Stimulated activated CD8-positive, alpha-beta memory T cell treated with anti-CD3 and anti-CD28 coated beads, Interleukin-12 subunit alpha, Interleukin-12 subunit beta, amount 100 ng/mL, for 24 hours (primary cell): Measurements from ENCODE around the gene HIGD1B.

Source experiments
- DNase-seq: peaks from one replicate; pipeline ENCODE4 v3.0.0-alpha.2; 2020; ENCODE audit errors: extremely low read depth

Gene HIGD1B

GRCh38 chr17:44837196-44837595 is 10.5 kb upstream of the HIGD1B start:
- DNase-seq = no peak

GRCh38 chr17:44840274-44840673 is 7.4 kb upstream of the HIGD1B start:
- DNase-seq = no peak

- no peak for DNase-seq
Observed at GRCh38 chr17:44840936-44841335, 6.7 kb upstream of the HIGD1B start.

GRCh38 chr17:44842748-44843147 is 4.9 kb upstream of the HIGD1B start:
- DNase-seq = no peak

- DNase-seq = no peak
Observed at GRCh38 chr17:44844390-44844830, 3.3 kb upstream of the HIGD1B start.

- DNase-seq = no peak
Observed at GRCh38 chr17:44846206-44846605, 1.5 kb upstream of the HIGD1B start.

GRCh38 chr17:44848257-44848795 is 643 bp downstream of the HIGD1B start:
- no peak for DNase-seq

GRCh38 chr17:44848961-44849489 is 1.3 kb downstream of the HIGD1B start:
- DNase-seq = no peak

GRCh38 chr17:44850025-44850424 is 2.3 kb downstream of the HIGD1B start:
- DNase-seq = no peak

GRCh38 chr17:44850612-44851011 is 2.9 kb downstream of the HIGD1B start:
- no peak for DNase-seq

- DNase-seq = no peak
Observed at GRCh38 chr17:44854192-44854591, 6.5 kb downstream of the HIGD1B start.

- no peak for DNase-seq
Observed at GRCh38 chr17:44859701-44860100, 12.0 kb downstream of the HIGD1B start.

- DNase-seq = no peak
Observed at GRCh38 chr17:44862278-44862914, 14.7 kb downstream of the HIGD1B start.

- DNase-seq = no peak
Observed at GRCh38 chr17:44863061-44863918, 15.6 kb downstream of the HIGD1B start.

GRCh38 chr17:44864831-44865230 is 17.1 kb downstream of the HIGD1B start:
- DNase-seq = no peak

GRCh38 chr17:44865231-44865660 is 17.6 kb downstream of the HIGD1B start:
- DNase-seq = peak; percentile 21

GRCh38 chr17:44865931-44866330 is 18.2 kb downstream of the HIGD1B start:
- DNase-seq = no peak

- no peak for DNase-seq
Observed at GRCh38 chr17:44867841-44868240, 20.2 kb downstream of the HIGD1B start.

- DNase-seq = no peak
Observed at GRCh38 chr17:44871556-44871955, 23.9 kb downstream of the HIGD1B start.

- no peak for DNase-seq
Observed at GRCh38 chr17:44872131-44872768, 24.6 kb downstream of the HIGD1B start.

GRCh38 chr17:44875761-44876160 is 28.1 kb downstream of the HIGD1B start:
- DNase-seq = no peak

- no peak for DNase-seq
Observed at GRCh38 chr17:44877121-44877520, 29.4 kb downstream of the HIGD1B start.
